Central memory CD8-positive, alpha-beta T cell (primary cell): ENCODE results near the gene CCT3.

Source experiments
- ATAC-seq: fragments of 150-1000 bp; cut with Tn5 transposase; replicated peaks from 2 replicates; pipeline ENCODE4 v1.10.0; 2022; ENCODE audit warnings: mild to moderate bottlenecking, moderate FRiP score, moderate number of reproducible peaks; ENCODE audit not compliant: poor library complexity, severe bottlenecking; ENCODE audit errors: extremely low read depth
- DNase-seq, 2 donors: peaks; one replicate each; pipeline ENCODE4 v3.0.0; 2021; ENCODE audit warnings: low spot score in 2 of 2
- H3K27ac Mint-ChIP-seq: one replicate; pipeline ENCODE4 v1.8.0; 2022; ENCODE audit warnings: low read depth, mild to moderate bottlenecking, moderate library complexity, mixed read lengths
- H3K27me3 Mint-ChIP-seq: one replicate; pipeline ENCODE4 v1.8.0; 2022; ENCODE audit warnings: mixed read lengths
- H3K36me3 Mint-ChIP-seq: one replicate; pipeline ENCODE4 v1.8.0; 2022; ENCODE audit warnings: mild to moderate bottlenecking, moderate library complexity, mixed read lengths; ENCODE audit not compliant: insufficient read depth
- H3K4me1 Mint-ChIP-seq: one replicate; pipeline ENCODE4 v1.8.0; 2022; ENCODE audit warnings: mixed read lengths
- H3K4me3 Mint-ChIP-seq: one replicate; pipeline ENCODE4 v1.8.0; 2022; ENCODE audit warnings: mild to moderate bottlenecking, moderate library complexity, mixed read lengths
- H3K9me3 Mint-ChIP-seq: one replicate; pipeline ENCODE4 v1.8.0; 2022; ENCODE audit warnings: mixed read lengths

CCT3 gene

GRCh38 chr1:156281281-156281680 is 56.8 kb downstream of the CCT3 start:
- DNase-seq (peak in 1 of 2 donors; percentile 26), ATAC-seq (peak; percentile 33)
- peaks cover 38% of the 10 kb centered on the region for H3K36me3 Mint-ChIP-seq
- H3K4me3 Mint-ChIP-seq = peak overlapping the region; percentile 98
- no peaks in the 10 kb centered on the region for H3K27me3 Mint-ChIP-seq
- no peaks in the 10 kb centered on the region for H3K9me3 Mint-ChIP-seq
- H3K27ac Mint-ChIP-seq = peak overlapping the region; percentile 94
- H3K4me1 Mint-ChIP-seq = peaks cover 51% of the 10 kb centered on the region

GRCh38 chr1:156279837-156280236 is 58.3 kb downstream of the CCT3 start:
- H3K4me3 Mint-ChIP-seq = peak overlapping the region; percentile 29
- no peaks in the 10 kb centered on the region for H3K27me3 Mint-ChIP-seq
- H3K4me1 Mint-ChIP-seq = peaks cover 48% of the 10 kb centered on the region

GRCh38 chr1:156276966-156277381 is 61.1 kb downstream of the CCT3 start:
- Mint-ChIP-seq H3K4me1 (peaks cover 21% of the 10 kb centered on the region), H3K27me3 (no peaks in the 10 kb centered on the region)
- no peak for ATAC-seq

More at GRCh38 chr1:156279837-156280236, 58.3 kb downstream of the CCT3 start:
- DNase-seq (no peak), ATAC-seq (no peak)
- H3K27ac Mint-ChIP-seq = no peak overlapping the region
- H3K9me3 Mint-ChIP-seq = no peaks in the 10 kb centered on the region
- peaks cover 50% of the 10 kb centered on the region for H3K36me3 Mint-ChIP-seq

GRCh38 chr1:156276532-156276931 is 61.6 kb downstream of the CCT3 start:
- H3K4me1 Mint-ChIP-seq = peaks cover 17% of the 10 kb centered on the region
- no peak overlapping the region for H3K27ac Mint-ChIP-seq
- no peak overlapping the region for H3K4me3 Mint-ChIP-seq
- ATAC-seq = no peak
- DNase-seq = no peak
- H3K27me3 Mint-ChIP-seq = no peaks in the 10 kb centered on the region
- peaks cover 65% of the 10 kb centered on the region for H3K36me3 Mint-ChIP-seq
- no peaks in the 10 kb centered on the region for H3K9me3 Mint-ChIP-seq

More at GRCh38 chr1:156276966-156277381, 61.1 kb downstream of the CCT3 start:
- Mint-ChIP-seq H3K9me3 (no peaks in the 10 kb centered on the region), H3K36me3 (peaks cover 61% of the 10 kb centered on the region), H3K27ac (peak overlapping the region; percentile 39), H3K4me3 (no peak overlapping the region)
- no peak for DNase-seq

GRCh38 chr1:156270314-156270713 is 67.8 kb downstream of the CCT3 start:
- no peak overlapping the region for H3K4me3 Mint-ChIP-seq
- H3K27ac Mint-ChIP-seq = no peak overlapping the region
- DNase-seq (no peak), ATAC-seq (no peak)
- no peaks in the 10 kb centered on the region for H3K27me3 Mint-ChIP-seq
- no peaks in the 10 kb centered on the region for H3K9me3 Mint-ChIP-seq
- no peaks in the 10 kb centered on the region for H3K4me1 Mint-ChIP-seq
- peaks cover 68% of the 10 kb centered on the region for H3K36me3 Mint-ChIP-seq

- Mint-ChIP-seq H3K36me3 (peaks cover 62% of the 10 kb centered on the region), H3K27me3 (no peaks in the 10 kb centered on the region), H3K27ac (no peak overlapping the region), H3K9me3 (no peaks in the 10 kb centered on the region), H3K4me1 (no peaks in the 10 kb centered on the region), H3K4me3 (no peak overlapping the region)
- DNase-seq = no peak
- ATAC-seq = no peak
Measured at GRCh38 chr1:156268336-156268735, 69.8 kb downstream of the CCT3 start.

- DNase-seq = no peak
- ATAC-seq = no peak
- Mint-ChIP-seq H3K27ac (peak overlapping the region; percentile 36), H3K4me3 (no peak overlapping the region), H3K36me3 (peaks cover 63% of the 10 kb centered on the region), H3K9me3 (no peaks in the 10 kb centered on the region), H3K4me1 (no peaks in the 10 kb centered on the region), H3K27me3 (no peaks in the 10 kb centered on the region)
Measured at GRCh38 chr1:156266051-156266450, 72.0 kb downstream of the CCT3 start.

GRCh38 chr1:156263288-156263655 is 74.8 kb downstream of the CCT3 start:
- ATAC-seq (no peak), DNase-seq (no peak)
- Mint-ChIP-seq H3K36me3 (peaks cover 75% of the 10 kb centered on the region), H3K4me1 (no peaks in the 10 kb centered on the region), H3K9me3 (no peaks in the 10 kb centered on the region), H3K4me3 (no peak overlapping the region), H3K27me3 (no peaks in the 10 kb centered on the region), H3K27ac (no peak overlapping the region)

GRCh38 chr1:156262461-156263287 is 75.4 kb downstream of the CCT3 start:
- no peak overlapping the region for H3K27ac Mint-ChIP-seq
- H3K27me3 Mint-ChIP-seq = no peaks in the 10 kb centered on the region
- H3K4me1 Mint-ChIP-seq = no peaks in the 10 kb centered on the region
- no peak overlapping the region for H3K4me3 Mint-ChIP-seq
- ATAC-seq (no peak), DNase-seq (no peak)
- no peaks in the 10 kb centered on the region for H3K9me3 Mint-ChIP-seq
- peaks cover 72% of the 10 kb centered on the region for H3K36me3 Mint-ChIP-seq

- ATAC-seq (no peak), DNase-seq (no peak)
- no peaks in the 10 kb centered on the region for H3K4me1 Mint-ChIP-seq
- H3K27me3 Mint-ChIP-seq = no peaks in the 10 kb centered on the region
- peak overlapping the region; percentile 2 for H3K27ac Mint-ChIP-seq
- H3K4me3 Mint-ChIP-seq = no peak overlapping the region
- H3K36me3 Mint-ChIP-seq = peaks cover 75% of the 10 kb centered on the region
- H3K9me3 Mint-ChIP-seq = no peaks in the 10 kb centered on the region
Measured at GRCh38 chr1:156260896-156261295, 77.2 kb downstream of the CCT3 start.

GRCh38 chr1:156259805-156260204 is 78.3 kb downstream of the CCT3 start:
- H3K4me3 Mint-ChIP-seq = no peak overlapping the region
- H3K27me3 Mint-ChIP-seq = no peaks in the 10 kb centered on the region
- H3K4me1 Mint-ChIP-seq = no peaks in the 10 kb centered on the region
- no peaks in the 10 kb centered on the region for H3K9me3 Mint-ChIP-seq
- DNase-seq (no peak), ATAC-seq (no peak)
- no peak overlapping the region for H3K27ac Mint-ChIP-seq
- peaks cover 71% of the 10 kb centered on the region for H3K36me3 Mint-ChIP-seq
